ENCODE data around the gene DDIT4.

The DDIT4 gene

GRCh38 chr10:72244573-72245038 lies 29.1 kb upstream of the DDIT4 start:
- no peak for TF ChIP-seq GLIS3 (CRISPR knock-in tag; IDR thresholded peaks at IDR 0.05)
- no peak for TF ChIP-seq ZNF70 (CRISPR knock-in tag; IDR thresholded peaks at IDR 0.05)
- no peak for TF ChIP-seq BACH2 (CRISPR knock-in tag; IDR thresholded peaks at IDR 0.05; ENCODE audit: borderline replicate concordance)
- TF ChIP-seq ISL1 (CRISPR knock-in tag; IDR thresholded peaks at IDR 0.05) = no peak
- TF ChIP-seq PPARA (CRISPR knock-in tag; IDR thresholded peaks at IDR 0.05; ENCODE audit: borderline replicate concordance) = no peak
- no peak for TF ChIP-seq POU6F1 (CRISPR knock-in tag; IDR thresholded peaks at IDR 0.05; ENCODE audit: borderline replicate concordance, low read depth)
- no peak for TF ChIP-seq PATZ1 (CRISPR knock-in tag; IDR thresholded peaks at IDR 0.05; ENCODE audit: borderline replicate concordance)
- no peak for TF ChIP-seq ZNF8 (CRISPR knock-in tag; IDR thresholded peaks at IDR 0.05)
- TF ChIP-seq RARB (CRISPR knock-in tag; IDR thresholded peaks at IDR 0.05) = no peak
- peak; percentile 16; the same call in 2 of the 3 replicates for ATAC-seq

- no peak for TF ChIP-seq ISL1 (CRISPR knock-in tag; IDR thresholded peaks at IDR 0.05)
- no peak for TF ChIP-seq OSR1 (CRISPR knock-in tag; IDR thresholded peaks at IDR 0.05)
- TF ChIP-seq ZFP3 (CRISPR knock-in tag; IDR thresholded peaks at IDR 0.05) = no peak
- TF ChIP-seq TOX (CRISPR knock-in tag; IDR thresholded peaks at IDR 0.05; ENCODE audit: borderline replicate concordance) = no peak
- TF ChIP-seq CSDC2 (CRISPR knock-in tag; IDR thresholded peaks at IDR 0.05) = no peak
- TF ChIP-seq ARNTL (CRISPR knock-in tag; IDR thresholded peaks at IDR 0.05; ENCODE audit: borderline replicate concordance, low read depth) = no peak
- TF ChIP-seq TSHZ2 (CRISPR knock-in tag; IDR thresholded peaks at IDR 0.05) = no peak
- no peak for ATAC-seq
Observed at GRCh38 chr10:72245949-72246525, 27.7 kb upstream of the DDIT4 start.

- no peak for ATAC-seq
- TF ChIP-seq ZC3H10 (CRISPR knock-in tag; IDR thresholded peaks at IDR 0.05) = no peak
- no peak for TF ChIP-seq CSDC2 (CRISPR knock-in tag; IDR thresholded peaks at IDR 0.05)
- no peak for TF ChIP-seq GLIS3 (CRISPR knock-in tag; IDR thresholded peaks at IDR 0.05)
- TF ChIP-seq ISL1 (CRISPR knock-in tag; IDR thresholded peaks at IDR 0.05) = no peak
- TF ChIP-seq TCF4 (CRISPR knock-in tag; IDR thresholded peaks at IDR 0.05; ENCODE audit: borderline replicate concordance) = no peak
- no peak for TF ChIP-seq ZFP3 (CRISPR knock-in tag; IDR thresholded peaks at IDR 0.05)
- no peak for TF ChIP-seq TOX (CRISPR knock-in tag; IDR thresholded peaks at IDR 0.05; ENCODE audit: borderline replicate concordance)
- TF ChIP-seq POU6F1 (CRISPR knock-in tag; IDR thresholded peaks at IDR 0.05; ENCODE audit: borderline replicate concordance, low read depth) = no peak
- TF ChIP-seq TSHZ2 (CRISPR knock-in tag; IDR thresholded peaks at IDR 0.05) = no peak
- TF ChIP-seq ESRRG (CRISPR knock-in tag; IDR thresholded peaks at IDR 0.05) = no peak
- TF ChIP-seq ZNF70 (CRISPR knock-in tag; IDR thresholded peaks at IDR 0.05) = no peak
- no peak for TF ChIP-seq ZNF8 (CRISPR knock-in tag; IDR thresholded peaks at IDR 0.05)
- no peak for TF ChIP-seq ZFP30 (CRISPR knock-in tag; IDR thresholded peaks at IDR 0.05)
- TF ChIP-seq ARNTL (CRISPR knock-in tag; IDR thresholded peaks at IDR 0.05; ENCODE audit: borderline replicate concordance, low read depth) = no peak
- no peak for TF ChIP-seq PATZ1 (CRISPR knock-in tag; IDR thresholded peaks at IDR 0.05; ENCODE audit: borderline replicate concordance)
- TF ChIP-seq CSRNP3 (CRISPR knock-in tag; IDR thresholded peaks at IDR 0.05) = no peak
- no peak for TF ChIP-seq RARB (CRISPR knock-in tag; IDR thresholded peaks at IDR 0.05)
- no peak for TF ChIP-seq SNAI2 (CRISPR knock-in tag; IDR thresholded peaks at IDR 0.05)
Observed at GRCh38 chr10:72248468-72249151, 25.1 kb upstream of the DDIT4 start.

All from SK-N-SH treated with all-trans-retinoic acid at 6 μM for 48 hours (cell line).